ENCODE results near the gene PIEZO2. TPM values are rescaled to one million over a fixed set of nuclear protein-coding genes. Genes with fewer than 3 reads are reported as not detected.

Gene PIEZO2
- total RNA-seq, 2 experiments from 2014 or later = not detected

DNA sequence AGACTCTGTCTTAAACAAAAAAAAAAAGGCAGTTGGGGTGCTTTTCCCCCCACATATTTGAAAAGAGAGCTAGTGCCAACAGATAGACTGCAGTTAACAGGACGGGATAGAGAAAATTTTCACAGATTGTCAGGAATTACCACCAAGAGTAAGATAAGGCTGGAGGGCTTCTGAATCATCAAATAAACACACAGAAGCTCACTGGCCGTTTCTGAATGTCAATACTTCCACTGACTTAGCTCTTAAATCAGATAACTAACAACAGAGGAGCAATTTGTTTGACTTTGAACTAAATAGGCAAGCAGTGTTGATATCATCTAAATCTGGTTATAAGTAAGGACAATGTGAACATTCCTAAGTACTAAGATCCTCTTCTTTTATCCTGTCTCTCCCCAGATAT is 34.7 kb downstream of the PIEZO2 start:
- DNase-seq (no peak), ATAC-seq (no peak)
- no peak overlapping the region for H3K27ac Mint-ChIP-seq
- no peaks in the 10 kb centered on the region for H3K36me3 Mint-ChIP-seq
- H3K4me3 Mint-ChIP-seq = no peak overlapping the region
- H3K4me1 Mint-ChIP-seq = no peaks in the 10 kb centered on the region
- CTCF ChIA-PET = no interaction called here
- no peaks in the 10 kb centered on the region for H3K27me3 Mint-ChIP-seq
- H3K9me3 Mint-ChIP-seq (ENCODE audit: low read depth) = no peaks in the 10 kb centered on the region

GRCh38 chr18:11113937-11114336 is 35.4 kb downstream of the PIEZO2 start:
- H3K4me1 Mint-ChIP-seq = no peaks in the 10 kb centered on the region
- H3K9me3 Mint-ChIP-seq (ENCODE audit: low read depth) = no peaks in the 10 kb centered on the region
- H3K36me3 Mint-ChIP-seq = no peaks in the 10 kb centered on the region
- H3K4me3 Mint-ChIP-seq = no peak overlapping the region
- H3K27ac Mint-ChIP-seq = no peak overlapping the region
- CTCF ChIA-PET = no interaction called here
- H3K27me3 Mint-ChIP-seq = no peaks in the 10 kb centered on the region
- no peak for ATAC-seq
- DNase-seq = no peak

DNA sequence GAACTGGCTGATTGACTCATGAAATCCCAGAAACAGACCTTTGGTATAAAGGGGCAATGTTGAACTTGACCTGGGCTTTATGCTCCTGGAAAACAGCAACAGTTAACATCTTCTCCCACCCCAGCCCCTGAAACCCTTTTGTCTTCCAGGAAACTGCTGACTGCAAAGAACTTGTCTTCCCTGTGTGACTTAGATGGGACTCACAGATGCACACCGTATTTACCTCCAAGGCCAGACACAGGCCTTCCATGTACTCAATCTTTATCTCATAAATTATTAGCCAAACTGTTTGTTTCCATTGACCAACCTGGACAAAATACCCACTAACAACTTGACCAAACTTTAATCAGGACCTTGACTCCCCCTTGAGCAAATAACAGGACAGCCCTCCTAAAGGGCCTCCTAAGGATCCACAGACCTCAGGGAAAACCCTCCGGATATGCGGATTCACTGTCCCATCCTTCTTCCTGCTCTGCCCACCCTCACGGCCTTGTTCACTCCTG is 36.3 kb downstream of the PIEZO2 start:
- Mint-ChIP-seq H3K27me3 (no peaks in the 10 kb centered on the region), H3K9me3 (ENCODE audit: low read depth) (no peaks in the 10 kb centered on the region), H3K4me1 (no peaks in the 10 kb centered on the region), H3K4me3 (no peak overlapping the region), H3K36me3 (no peaks in the 10 kb centered on the region), H3K27ac (no peak overlapping the region)
- no peak for ATAC-seq
- CTCF ChIA-PET = no interaction called here
- no peak for DNase-seq

DNA sequence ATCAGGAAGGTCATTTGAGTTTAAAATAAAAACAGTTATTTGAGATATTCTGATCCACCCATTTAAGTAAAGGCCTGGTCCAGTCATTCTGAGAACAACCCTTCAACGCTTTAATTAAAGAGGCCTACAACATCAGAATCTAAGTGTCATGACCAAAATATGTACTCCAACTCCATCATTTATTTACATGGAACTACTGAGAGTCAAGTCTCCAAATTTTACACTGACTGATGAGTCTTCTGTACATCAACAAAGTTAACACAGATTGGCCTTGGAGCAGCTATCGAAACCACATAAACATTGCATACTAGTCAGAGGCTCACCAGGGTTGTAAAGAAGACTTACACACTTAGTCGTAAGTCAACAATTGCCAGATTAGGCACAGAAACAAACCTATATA is 37.1 kb downstream of the PIEZO2 start:
- Mint-ChIP-seq H3K27ac (no peak overlapping the region), H3K4me3 (no peak overlapping the region), H3K9me3 (ENCODE audit: low read depth) (no peaks in the 10 kb centered on the region), H3K4me1 (no peaks in the 10 kb centered on the region), H3K36me3 (no peaks in the 10 kb centered on the region), H3K27me3 (no peaks in the 10 kb centered on the region)
- DNase-seq = no peak
- CTCF ChIA-PET = no interaction called here
- no peak for ATAC-seq

GRCh38 chr18:11110509-11110908 is 38.9 kb downstream of the PIEZO2 start:
- Mint-ChIP-seq H3K27me3 (no peaks in the 10 kb centered on the region), H3K9me3 (ENCODE audit: low read depth) (no peaks in the 10 kb centered on the region), H3K27ac (no peak overlapping the region), H3K4me3 (no peak overlapping the region), H3K4me1 (no peaks in the 10 kb centered on the region), H3K36me3 (no peaks in the 10 kb centered on the region)
- no peak for DNase-seq
- CTCF ChIA-PET = no interaction called here
- no peak for ATAC-seq

DNA sequence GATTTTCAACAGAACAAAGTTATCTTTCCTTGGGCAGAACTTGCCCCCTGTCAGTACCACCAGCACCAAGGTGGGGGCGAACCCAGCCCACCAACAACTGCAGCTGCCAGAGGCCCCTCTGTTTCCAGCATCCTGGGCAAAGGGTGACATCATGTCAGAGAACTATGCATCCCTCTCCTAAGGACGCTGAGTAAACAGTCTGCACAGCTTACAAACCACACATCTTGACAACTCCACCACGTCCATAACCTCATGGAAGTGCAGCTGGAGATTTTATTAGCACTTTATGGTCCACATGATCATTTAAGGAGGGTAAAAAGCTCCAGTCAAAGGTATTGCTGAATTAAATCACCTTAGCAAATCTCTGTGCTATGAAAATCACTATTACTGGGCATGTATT is 40.4 kb downstream of the PIEZO2 start:
- H3K27me3 Mint-ChIP-seq = no peaks in the 10 kb centered on the region
- H3K36me3 Mint-ChIP-seq = no peaks in the 10 kb centered on the region
- no peak overlapping the region for H3K27ac Mint-ChIP-seq

GRCh38 chr18:11106894-11107293 is 42.5 kb downstream of the PIEZO2 start:
- Mint-ChIP-seq H3K9me3 (ENCODE audit: low read depth) (no peaks in the 10 kb centered on the region), H3K36me3 (no peaks in the 10 kb centered on the region), H3K27me3 (no peaks in the 10 kb centered on the region), H3K4me1 (no peaks in the 10 kb centered on the region), H3K4me3 (no peak overlapping the region), H3K27ac (no peak overlapping the region)
- ATAC-seq (no peak), DNase-seq (no peak)
- CTCF ChIA-PET = no interaction called here

More for the DNA sequence above, 40.4 kb downstream of the PIEZO2 start:
- ATAC-seq (no peak), DNase-seq (no peak)
- no peak overlapping the region for H3K4me3 Mint-ChIP-seq
- CTCF ChIA-PET = no interaction called here
- no peaks in the 10 kb centered on the region for H3K9me3 Mint-ChIP-seq (ENCODE audit: low read depth)
- no peaks in the 10 kb centered on the region for H3K4me1 Mint-ChIP-seq

DNA sequence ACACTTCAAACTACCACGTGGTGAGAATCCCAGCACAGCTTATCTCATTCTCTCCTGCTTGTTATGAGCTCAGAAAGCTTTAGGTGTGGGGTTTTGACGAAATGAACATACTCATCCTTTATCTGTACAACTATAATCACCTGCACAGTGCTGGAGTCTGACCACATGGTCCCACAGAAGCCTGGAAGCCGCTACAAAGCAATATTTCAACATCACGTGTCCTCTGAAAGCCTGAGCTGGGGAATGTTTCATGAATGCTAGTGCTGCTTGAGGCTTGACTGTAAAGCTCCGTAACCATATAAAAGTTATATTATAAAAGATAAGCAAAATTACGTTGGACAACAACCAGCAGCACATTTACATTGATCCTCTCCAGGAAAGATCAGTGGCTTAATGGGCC is 43.9 kb downstream of the PIEZO2 start:
- CTCF ChIA-PET = no interaction called here
- no peak for DNase-seq
- no peak overlapping the region for H3K4me3 Mint-ChIP-seq

DNA sequence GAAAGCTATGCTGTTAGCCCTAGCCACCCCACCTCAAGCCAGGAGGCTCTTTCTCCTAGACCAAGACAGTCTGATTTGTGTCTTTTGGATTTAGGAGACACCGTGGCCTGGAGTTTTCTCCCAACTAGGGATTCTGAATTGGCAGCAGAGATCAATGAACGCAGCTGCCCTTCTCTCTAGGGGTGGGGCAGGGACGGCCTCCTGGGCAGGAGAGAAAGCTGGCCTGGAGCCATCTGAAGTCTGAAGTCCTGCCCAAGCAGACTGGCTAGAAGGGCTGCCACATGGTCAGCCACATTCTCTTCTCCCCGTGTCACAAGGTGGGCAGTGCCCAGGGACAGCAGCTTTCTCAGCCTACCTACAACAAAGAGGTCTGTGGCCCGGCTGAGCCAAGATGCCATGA is 45.1 kb downstream of the PIEZO2 start:
- no peaks in the 10 kb centered on the region for H3K27me3 Mint-ChIP-seq
- H3K36me3 Mint-ChIP-seq = no peaks in the 10 kb centered on the region
- no peaks in the 10 kb centered on the region for H3K9me3 Mint-ChIP-seq (ENCODE audit: low read depth)
- CTCF ChIA-PET = no interaction called here
- H3K27ac Mint-ChIP-seq = no peak overlapping the region
- no peaks in the 10 kb centered on the region for H3K4me1 Mint-ChIP-seq
- no peak overlapping the region for H3K4me3 Mint-ChIP-seq
- ATAC-seq = no peak
- no peak for DNase-seq

More for the DNA sequence above, 43.9 kb downstream of the PIEZO2 start:
- Mint-ChIP-seq H3K9me3 (ENCODE audit: low read depth) (no peaks in the 10 kb centered on the region), H3K36me3 (no peaks in the 10 kb centered on the region), H3K27me3 (no peaks in the 10 kb centered on the region), H3K4me1 (no peaks in the 10 kb centered on the region), H3K27ac (no peak overlapping the region)
- ATAC-seq = no peak

DNA sequence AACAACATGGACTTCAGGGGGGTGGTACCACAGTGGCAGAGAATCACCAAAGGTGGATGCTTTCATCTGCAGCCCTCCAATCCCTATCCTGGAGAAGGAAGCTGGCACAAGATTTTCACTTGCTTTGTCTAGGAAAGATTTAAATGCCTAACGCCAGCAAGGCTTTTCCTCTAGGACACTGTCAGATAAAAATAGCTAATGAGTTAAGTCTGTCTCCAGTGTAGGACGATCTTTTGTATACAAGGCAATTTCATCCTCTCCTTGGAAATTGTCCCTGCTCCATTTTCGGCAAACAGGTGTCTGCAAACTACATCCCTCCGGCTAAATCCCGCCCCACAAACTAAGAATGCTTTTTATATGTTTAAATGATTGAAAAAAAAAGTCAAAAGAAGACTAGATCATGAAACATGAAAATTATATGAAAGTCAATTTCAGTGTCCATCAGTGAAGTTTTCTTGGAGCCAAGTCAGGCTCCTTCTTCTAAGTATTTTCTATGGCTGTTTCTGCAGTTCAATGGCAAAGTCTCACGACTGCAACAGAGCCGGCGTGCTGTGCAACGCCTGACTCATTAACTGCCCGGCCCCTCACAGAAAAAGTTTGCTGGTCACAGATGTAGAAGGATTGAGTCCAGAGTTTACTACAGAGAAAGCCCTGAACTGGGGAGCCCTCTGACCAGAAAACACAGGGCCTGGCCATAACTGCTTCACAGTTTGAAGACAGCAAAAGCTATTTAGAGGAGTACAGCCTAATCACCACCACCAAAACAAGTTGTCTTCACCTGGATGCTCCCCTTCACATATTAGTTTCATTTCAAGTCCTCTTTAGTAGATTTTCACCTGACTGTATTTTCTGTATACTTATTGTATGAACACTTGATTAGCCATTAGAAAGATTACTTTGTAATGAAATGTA is 52.3 kb downstream of the PIEZO2 start:
- Mint-ChIP-seq H3K4me1 (no peaks in the 10 kb centered on the region), H3K36me3 (no peaks in the 10 kb centered on the region), H3K9me3 (ENCODE audit: low read depth) (no peaks in the 10 kb centered on the region), H3K27ac (no peak overlapping the region), H3K27me3 (no peaks in the 10 kb centered on the region), H3K4me3 (no peak overlapping the region)
- ATAC-seq (no peak), DNase-seq (no peak)
- CTCF ChIA-PET = no interaction called here

GRCh38 chr18:11096411-11096810 is 53.0 kb downstream of the PIEZO2 start:
- no peak overlapping the region for H3K27ac Mint-ChIP-seq
- ATAC-seq = no peak
- H3K36me3 Mint-ChIP-seq = no peaks in the 10 kb centered on the region
- H3K4me1 Mint-ChIP-seq = no peaks in the 10 kb centered on the region
- no peaks in the 10 kb centered on the region for H3K27me3 Mint-ChIP-seq
- no peaks in the 10 kb centered on the region for H3K9me3 Mint-ChIP-seq (ENCODE audit: low read depth)
- no peak overlapping the region for H3K4me3 Mint-ChIP-seq
- CTCF ChIA-PET = no interaction called here
- no peak for DNase-seq

GRCh38 chr18:11095674-11096293 is 53.6 kb downstream of the PIEZO2 start:
- Mint-ChIP-seq H3K4me1 (no peaks in the 10 kb centered on the region), H3K4me3 (no peak overlapping the region), H3K36me3 (no peaks in the 10 kb centered on the region), H3K27me3 (no peaks in the 10 kb centered on the region), H3K27ac (no peak overlapping the region), H3K9me3 (ENCODE audit: low read depth) (no peaks in the 10 kb centered on the region)
- DNase-seq (no peak), ATAC-seq (no peak)
- CTCF ChIA-PET = no interaction called here

- Mint-ChIP-seq H3K36me3 (no peaks in the 10 kb centered on the region), H3K27me3 (no peaks in the 10 kb centered on the region), H3K4me3 (no peak overlapping the region), H3K27ac (no peak overlapping the region), H3K4me1 (no peaks in the 10 kb centered on the region), H3K9me3 (ENCODE audit: low read depth) (no peaks in the 10 kb centered on the region)
- no peak for DNase-seq
- no peak for ATAC-seq
- CTCF ChIA-PET = no interaction called here
These were observed 54.2 kb downstream of the PIEZO2 start for GRCh38 chr18:11095211-11095610.

- Mint-ChIP-seq H3K4me3 (no peak overlapping the region), H3K27me3 (no peaks in the 10 kb centered on the region), H3K27ac (no peak overlapping the region), H3K4me1 (no peaks in the 10 kb centered on the region), H3K36me3 (no peaks in the 10 kb centered on the region), H3K9me3 (ENCODE audit: low read depth) (no peaks in the 10 kb centered on the region)
- CTCF ChIA-PET = no interaction called here
- no peak for ATAC-seq
- no peak for DNase-seq
These were observed 57.6 kb downstream of the PIEZO2 start for GRCh38 chr18:11091746-11092145.
